H1 (cell line): ENCODE data around the gene CLEC18B.
"Not testable (repeated sequence)": the region's sequence is repeated elsewhere in the genome, so short reads cannot be mapped to it uniquely, and the experiment has no call there.

Source experiments
- BRCA1 ChIP-seq: IDR thresholded peaks from 2 replicates; pipeline ENCODE4 v1.6.1; 2012; ENCODE audit warnings: low read depth, low read length, improper control_type of control experiment
- CEBPB ChIP-seq: IDR thresholded peaks from 2 replicates; pipeline ENCODE4 v1.6.1; 2012; ENCODE audit warnings: low read depth, low read length
- CHD2 ChIP-seq: IDR thresholded peaks from 2 replicates; pipeline ENCODE4 v1.6.1; 2012; ENCODE audit warnings: low read length, improper control_type of control experiment
- CTCF ChIP-seq, 3 experiments: IDR thresholded peaks; 1 replicate in 2 of 3; 2 replicates in 1 of 3; pipeline versions ENCODE4 v1.5.1 to v1.6.1; 2011; ENCODE audit warnings: low read length in 3 of 3, mild to moderate bottlenecking in 3 of 3, inconsistent platforms in 2 of 3, low read depth in 1 of 3, moderate library complexity in 1 of 3; ENCODE audit not compliant: insufficient read depth in 1 of 3; ENCODE audit errors: control extremely low read depth in 1 of 3
- POLR2AphosphoS5 ChIP-seq: IDR thresholded peaks from 2 replicates; pipeline ENCODE4 v1.6.1; 2011; ENCODE audit warnings: low read depth, low read length
- RAD21 ChIP-seq, 2 experiments: IDR thresholded peaks in 1 of 2; conservative IDR thresholded peaks in 1 of 2; 2 replicates each; pipeline ENCODE4 v1.6.1; 2011; ENCODE audit warnings: low read depth in 2 of 2, low read length in 2 of 2, improper control_type of control experiment in 1 of 2, inconsistent platforms in 1 of 2, mild to moderate bottlenecking in 1 of 2, moderate library complexity in 1 of 2
- RFX5 ChIP-seq: IDR thresholded peaks from 2 replicates; pipeline ENCODE4 v1.6.1; 2011; ENCODE audit warnings: low read depth, low read length, improper control_type of control experiment, borderline replicate concordance
- SAP30 ChIP-seq: fragments of 300-600 bp; sonication (generic); IDR thresholded peaks from 2 replicates; pipeline ENCODE4 v1.7.1; 2012; ENCODE audit warnings: low read length, moderate library complexity, mild to moderate bottlenecking, inconsistent platforms; ENCODE audit not compliant: insufficient read depth, insufficient replicate concordance
- SP1 ChIP-seq: IDR thresholded peaks from 2 replicates; pipeline ENCODE4 v1.6.1; 2011; ENCODE audit warnings: low read depth, low read length
- YY1 ChIP-seq: IDR thresholded peaks from 2 replicates; pipeline ENCODE4 v1.6.1; 2011; ENCODE audit warnings: low read depth, mild to moderate bottlenecking, low read length

DNA sequence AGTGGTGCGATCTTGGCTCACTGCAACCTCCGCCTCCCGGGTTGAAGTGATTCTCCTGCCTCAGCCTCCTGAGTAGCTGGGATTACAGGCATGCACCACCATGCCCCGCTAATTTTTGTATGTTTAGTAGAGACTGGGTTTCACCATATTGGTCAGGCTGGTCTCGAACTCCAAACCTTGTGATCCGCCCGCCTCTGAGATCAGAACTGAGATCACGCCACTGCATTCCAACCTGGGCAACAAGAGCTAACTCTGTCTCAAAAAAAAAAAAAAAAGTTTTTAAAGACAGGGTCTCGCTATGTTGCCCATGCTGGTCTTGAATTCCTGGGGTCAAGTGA lies 47.5 kb downstream of the CLEC18B start:
- not testable (repeated sequence) for TF ChIP-seq CTCF (IDR thresholded peaks at IDR 0.05; ENCODE audit: control extremely low read depth in 1 of 3, insufficient read depth in 1 of 3, low read depth in 1 of 3, low read length in 3 of 3); YY1; CHD2; RFX5; BRCA1; POLR2AphosphoS5; SP1; SAP30; CEBPB; RAD21 (IDR thresholded peaks at IDR 0.05 in 1 of 2, conservative IDR thresholded peaks at IDR 0.05 in 1 of 2; ENCODE audit: low read depth in 2 of 2, low read length in 2 of 2)
